ENCODE measurements around the gene ATL2. TPM values are rescaled to one million over a fixed set of nuclear protein-coding genes. Genes with fewer than 3 reads are reported as not detected.

The ATL2 gene
- total RNA-seq, 1 donor from 2014 or later: 139 TPM

- no peak for FAIRE-seq
Measured at GRCh38 chr2:38353402-38353801, 23.7 kb downstream of the ATL2 start.

GRCh38 chr2:38352336-38352735 lies 24.7 kb downstream of the ATL2 start:
- FAIRE-seq: no peak

More at GRCh38 chr2:38353402-38353801, 23.7 kb downstream of the ATL2 start:
- H3K27me3 ChIP-seq (ENCODE audit: control insufficient read depth, insufficient read depth, low read length): no peaks in the 10 kb centered on the region
- no peak for DNase-seq (ENCODE audit: low read depth)
- TF ChIP-seq CTCF (IDR thresholded peaks at IDR 0.05; ENCODE audit: insufficient read depth, low read length, severe bottlenecking): no peak
- no peak overlapping the region for H3K4me3 ChIP-seq (ENCODE audit: low read depth, low read length)
- H3K36me3 ChIP-seq (ENCODE audit: control insufficient read depth, insufficient read depth, low read length): no peaks in the 10 kb centered on the region

GRCh38 chr2:38345323-38346038 lies 31.6 kb downstream of the ATL2 start:
- TF ChIP-seq CTCF (IDR thresholded peaks at IDR 0.05; ENCODE audit: insufficient read depth, low read length, severe bottlenecking): no peak
- no peaks in the 10 kb centered on the region for H3K27me3 ChIP-seq (ENCODE audit: control insufficient read depth, insufficient read depth, low read length)
- no peak for FAIRE-seq
- H3K4me3 ChIP-seq (ENCODE audit: low read depth, low read length): no peak overlapping the region
- DNase-seq (ENCODE audit: low read depth): no peak
- peaks cover 4% of the 10 kb centered on the region for H3K36me3 ChIP-seq (ENCODE audit: control insufficient read depth, insufficient read depth, low read length)

More at GRCh38 chr2:38352336-38352735, 24.7 kb downstream of the ATL2 start:
- no peak overlapping the region for H3K4me3 ChIP-seq (ENCODE audit: low read depth, low read length)
- DNase-seq (ENCODE audit: low read depth): no peak
- H3K36me3 ChIP-seq (ENCODE audit: control insufficient read depth, insufficient read depth, low read length): no peaks in the 10 kb centered on the region
- no peak for TF ChIP-seq CTCF (IDR thresholded peaks at IDR 0.05; ENCODE audit: insufficient read depth, low read length, severe bottlenecking)
- H3K27me3 ChIP-seq (ENCODE audit: control insufficient read depth, insufficient read depth, low read length): no peaks in the 10 kb centered on the region

GRCh38 chr2:38344813-38345212 lies 32.3 kb downstream of the ATL2 start:
- FAIRE-seq (no peak), DNase-seq (ENCODE audit: low read depth) (no peak)
- TF ChIP-seq CTCF (IDR thresholded peaks at IDR 0.05; ENCODE audit: insufficient read depth, low read length, severe bottlenecking): no peak
- H3K27me3 ChIP-seq (ENCODE audit: control insufficient read depth, insufficient read depth, low read length): no peaks in the 10 kb centered on the region
- no peak overlapping the region for H3K4me3 ChIP-seq (ENCODE audit: low read depth, low read length)
- peaks cover 4% of the 10 kb centered on the region for H3K36me3 ChIP-seq (ENCODE audit: control insufficient read depth, insufficient read depth, low read length)

- Histone ChIP-seq H3K4me3 (ENCODE audit: low read depth, low read length) (no peak overlapping the region), H3K36me3 (ENCODE audit: control insufficient read depth, insufficient read depth, low read length) (peaks cover 4% of the 10 kb centered on the region), H3K27me3 (ENCODE audit: control insufficient read depth, insufficient read depth, low read length) (no peaks in the 10 kb centered on the region)
- TF ChIP-seq CTCF (IDR thresholded peaks at IDR 0.05; ENCODE audit: insufficient read depth, low read length, severe bottlenecking): no peak
- no peak for DNase-seq (ENCODE audit: low read depth)
- FAIRE-seq: no peak
Measured at GRCh38 chr2:38343212-38343611, 33.9 kb downstream of the ATL2 start.

- TF ChIP-seq CTCF (IDR thresholded peaks at IDR 0.05; ENCODE audit: insufficient read depth, low read length, severe bottlenecking): no peak
- FAIRE-seq: no peak
- DNase-seq (ENCODE audit: low read depth): no peak
- Histone ChIP-seq H3K36me3 (ENCODE audit: control insufficient read depth, insufficient read depth, low read length) (peaks cover 3% of the 10 kb centered on the region), H3K4me3 (ENCODE audit: low read depth, low read length) (no peak overlapping the region), H3K27me3 (ENCODE audit: control insufficient read depth, insufficient read depth, low read length) (no peaks in the 10 kb centered on the region)
Measured at GRCh38 chr2:38336621-38337020, 40.5 kb downstream of the ATL2 start.
